GM18517 (cell line): ENCODE data around the gene USP34.
"Not testable (repeated sequence)": the region's sequence is repeated elsewhere in the genome, so short reads cannot be mapped to it uniquely, and the experiment has no call there.

ENCODE experiments used
- ATAC-seq: cut with Tn5 transposase; IDR thresholded peaks from one replicate; pipeline ENCODE4 v1.9.1; 2021; ENCODE audit warnings: mild to moderate bottlenecking, moderate library complexity; ENCODE audit not compliant: unreplicated experiment

Gene USP34

GRCh38 chr2:61470965-61471904, at the start of gene USP34:
Gene USP34 (minus strand): TSS chr2:61471087. CDS start chr2:61470692, 395 bp downstream.
- peak; percentile 58 for ATAC-seq

- no peak for ATAC-seq
Measured at GRCh38 chr2:61520261-61520660, 49.4 kb upstream of the USP34 start.

- ATAC-seq = no peak
Measured at GRCh38 chr2:61512768-61513398, 42.0 kb upstream of the USP34 start.

GRCh38 chr2:61510674-61511671, 40.1 kb upstream of the USP34 start:
- ATAC-seq = no peak

- ATAC-seq = no peak
Measured at GRCh38 chr2:61504949-61505348, 34.1 kb upstream of the USP34 start.

- no peak for ATAC-seq
Measured at GRCh38 chr2:61499060-61499459, 28.2 kb upstream of the USP34 start.

GRCh38 chr2:61493523-61493942, 22.6 kb upstream of the USP34 start:
- ATAC-seq = no peak

- no peak for ATAC-seq
Measured at GRCh38 chr2:61492476-61492875, 21.6 kb upstream of the USP34 start.

GRCh38 chr2:61485281-61485680, 14.4 kb upstream of the USP34 start:
- ATAC-seq = no peak

GRCh38 chr2:61478086-61478485, 7.2 kb upstream of the USP34 start:
- no peak for ATAC-seq

- not testable (repeated sequence) for ATAC-seq
Measured at GRCh38 chr2:61476929-61477589, 6.2 kb upstream of the USP34 start.

- peak; percentile 24 for ATAC-seq
Measured at GRCh38 chr2:61471905-61472805, 1.3 kb upstream of the USP34 start.

GRCh38 chr2:61470122-61470951, 550 bp downstream of the USP34 start:
- no peak for ATAC-seq

GRCh38 chr2:61469424-61470121, 1.3 kb downstream of the USP34 start:
- ATAC-seq = no peak

GRCh38 chr2:61468231-61468630, 2.7 kb downstream of the USP34 start:
- ATAC-seq = not testable (repeated sequence)

- no peak for ATAC-seq
Measured at GRCh38 chr2:61465045-61465444, 5.8 kb downstream of the USP34 start.

GRCh38 chr2:61463769-61464475, 7.0 kb downstream of the USP34 start:
- no peak for ATAC-seq
